Measurements from ENCODE around the gene GPRC5D.

- TF ChIP-seq, protein P1, sequence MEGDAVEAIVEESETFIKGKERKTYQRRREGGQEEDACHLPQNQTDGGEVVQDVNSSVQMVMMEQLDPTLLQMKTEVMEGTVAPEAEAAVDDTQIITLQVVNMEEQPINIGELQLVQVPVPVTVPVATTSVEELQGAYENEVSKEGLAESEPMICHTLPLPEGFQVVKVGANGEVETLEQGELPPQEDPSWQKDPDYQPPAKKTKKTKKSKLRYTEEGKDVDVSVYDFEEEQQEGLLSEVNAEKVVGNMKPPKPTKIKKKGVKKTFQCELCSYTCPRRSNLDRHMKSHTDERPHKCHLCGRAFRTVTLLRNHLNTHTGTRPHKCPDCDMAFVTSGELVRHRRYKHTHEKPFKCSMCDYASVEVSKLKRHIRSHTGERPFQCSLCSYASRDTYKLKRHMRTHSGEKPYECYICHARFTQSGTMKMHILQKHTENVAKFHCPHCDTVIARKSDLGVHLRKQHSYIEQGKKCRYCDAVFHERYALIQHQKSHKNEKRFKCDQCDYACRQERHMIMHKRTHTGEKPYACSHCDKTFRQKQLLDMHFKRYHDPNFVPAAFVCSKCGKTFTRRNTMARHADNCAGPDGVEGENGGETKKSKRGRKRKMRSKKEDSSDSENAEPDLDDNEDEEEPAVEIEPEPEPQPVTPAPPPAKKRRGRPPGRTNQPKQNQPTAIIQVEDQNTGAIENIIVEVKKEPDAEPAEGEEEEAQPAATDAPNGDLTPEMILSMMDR (IDR thresholded peaks at IDR 0.05), result no peak
- no peak for TF ChIP-seq POLR2A (IDR thresholded peaks at IDR 0.05)
These were observed 48.6 kb upstream of the GPRC5D start for GRCh38 chr12:13000616-13000924.

Data from right lobe of liver (tissue), 4 donors.